ENCODE measurements around the gene RPL18A.

RPL18A gene

DNA sequence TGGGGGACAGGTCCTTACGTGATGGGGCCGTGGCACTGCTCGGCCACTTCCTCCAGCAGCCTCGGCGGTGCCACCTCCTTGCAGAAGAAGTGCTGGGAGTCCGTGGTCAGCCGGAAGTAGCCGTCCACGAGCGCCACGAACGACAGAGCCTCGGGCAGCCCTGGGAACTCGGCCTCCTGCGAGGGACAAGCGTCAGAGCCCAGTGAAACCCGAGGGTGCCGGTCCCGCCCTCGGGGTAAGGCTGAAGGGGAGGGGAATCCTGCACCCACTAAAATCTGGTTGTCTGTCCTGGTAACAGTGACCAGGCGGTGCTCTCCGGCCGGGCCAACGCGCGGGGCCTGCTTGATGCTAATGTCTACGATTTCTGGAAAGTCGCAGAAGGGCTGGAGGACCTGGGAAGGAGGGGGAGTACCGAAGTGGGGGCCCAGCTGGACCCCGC is 18.3 kb upstream of the RPL18A start:
- H3K36me3 ChIP-seq (ENCODE audit: control insufficient read depth in 5 of 5, insufficient read depth in 5 of 5, low read length in 5 of 5) = peaks cover 0 to 28% (median 0%) of the 10 kb centered on the region in 5 donors
- peak overlapping the region in 1 of 5 donors; percentile 4 for H3K4me3 ChIP-seq (ENCODE audit: low read depth in 1 of 5, low read length in 5 of 5)
- peak overlapping the region in 1 of 5 donors; percentile 35 for H3K9ac ChIP-seq (ENCODE audit: low read length in 5 of 5)
- H3K27ac ChIP-seq (ENCODE audit: low read depth, low read length) = no peak overlapping the region
- H3K9me3 ChIP-seq (ENCODE audit: control insufficient read depth in 5 of 5, low read length in 5 of 5) = no peaks in the 10 kb centered on the region
- peaks cover 4 to 22% (median 6%) of the 10 kb centered on the region in 5 donors for H3K27me3 ChIP-seq (ENCODE audit: control insufficient read depth in 5 of 5, insufficient read depth in 4 of 5, low read length in 5 of 5)
- peaks cover 0 to 16% (median 9%) of the 10 kb centered on the region in 5 donors for H3K4me1 ChIP-seq (ENCODE audit: control insufficient read depth in 5 of 5, insufficient read depth in 5 of 5, low read length in 5 of 5)

DNA sequence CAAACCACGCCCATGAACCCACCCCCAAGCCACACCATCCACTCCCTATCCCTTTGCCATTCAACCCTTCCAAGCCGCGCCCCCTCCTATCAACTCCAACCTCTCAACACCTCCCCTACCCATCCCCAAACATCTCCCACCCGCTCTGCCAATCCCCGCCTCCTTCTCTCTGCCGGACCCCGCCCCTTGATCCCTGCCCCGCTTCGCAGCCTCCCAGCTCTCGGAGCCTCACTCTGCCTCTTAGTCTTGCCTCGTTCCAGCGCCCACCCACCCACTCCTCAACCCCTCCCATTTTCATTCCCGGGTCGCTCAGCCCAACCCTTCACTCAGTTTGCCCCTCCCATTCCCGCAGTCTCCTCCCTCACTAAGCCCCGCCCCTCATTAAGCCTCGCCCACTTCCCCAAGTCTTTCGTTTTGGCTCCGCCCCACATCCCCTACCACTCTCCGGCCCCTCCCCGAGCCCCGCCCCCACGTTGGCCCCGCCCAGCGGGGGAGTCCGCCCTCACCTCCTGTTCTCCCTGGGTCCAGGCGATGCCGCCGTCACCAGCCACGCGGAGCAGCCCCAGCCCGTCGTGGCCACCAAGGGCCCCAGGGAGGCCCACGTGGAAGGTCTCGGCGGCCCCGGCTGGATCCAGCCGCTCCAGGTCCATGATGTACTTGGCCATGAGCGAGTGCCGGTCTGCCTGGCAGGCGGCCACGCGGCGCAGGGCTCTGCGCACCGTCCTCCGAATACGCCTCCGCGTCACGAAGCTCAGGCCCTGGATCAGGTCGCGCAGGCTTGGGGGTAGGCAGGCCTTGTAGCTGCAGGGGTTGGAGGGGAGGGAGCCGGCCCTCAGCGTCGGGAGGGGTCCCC is 17.7 kb upstream of the RPL18A start:
- Histone ChIP-seq H3K36me3 (ENCODE audit: control insufficient read depth in 5 of 5, insufficient read depth in 5 of 5, low read length in 5 of 5) (peaks cover 0 to 28% (median 0%) of the 10 kb centered on the region in 5 donors), H3K9me3 (ENCODE audit: control insufficient read depth in 5 of 5, low read length in 5 of 5) (no peaks in the 10 kb centered on the region), H3K27me3 (ENCODE audit: control insufficient read depth in 5 of 5, insufficient read depth in 4 of 5, low read length in 5 of 5) (peaks cover 4 to 22% (median 6%) of the 10 kb centered on the region in 5 donors), H3K27ac (ENCODE audit: low read depth, low read length) (no peak overlapping the region), H3K4me3 (ENCODE audit: low read depth in 1 of 5, low read length in 5 of 5) (peak overlapping the region in 3 of 5 donors; percentile 4 to 35 (median 17)), H3K4me1 (ENCODE audit: control insufficient read depth in 5 of 5, insufficient read depth in 5 of 5, low read length in 5 of 5) (peaks cover 0 to 16% (median 9%) of the 10 kb centered on the region in 5 donors), H3K9ac (ENCODE audit: low read length in 5 of 5) (peak overlapping the region in 1 of 5 donors; percentile 35)

DNA sequence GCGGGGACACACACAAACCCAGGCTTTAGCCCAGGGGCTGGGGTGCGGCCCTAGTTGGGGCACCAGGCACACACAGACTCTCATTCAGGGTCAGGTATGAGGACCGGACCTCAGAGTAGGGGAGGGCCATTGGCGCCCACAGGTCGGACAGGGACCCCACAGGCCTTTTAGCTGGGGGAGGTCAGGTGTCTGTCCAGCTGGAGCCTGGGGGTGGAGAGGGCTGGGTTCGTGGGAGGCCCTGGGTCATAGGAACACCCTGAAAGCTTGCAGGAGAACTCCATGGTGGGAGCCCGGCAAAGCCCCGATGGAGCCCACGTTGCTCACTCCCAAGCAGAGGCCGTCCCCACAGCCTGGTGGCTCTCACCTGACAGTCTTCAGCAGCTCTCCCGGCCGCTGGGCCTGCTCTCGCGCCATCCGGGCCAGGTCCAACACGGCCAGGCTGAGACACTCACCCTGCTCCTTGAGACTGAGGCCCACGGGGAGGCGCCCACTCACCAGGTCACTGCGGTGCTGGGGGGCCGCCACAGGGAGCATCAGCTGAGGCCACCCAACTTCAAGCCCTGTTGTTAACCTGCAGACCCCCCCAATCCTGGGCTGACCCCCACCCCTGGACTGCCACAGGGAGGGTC is 16.9 kb upstream of the RPL18A start:
- no peak overlapping the region for H3K9ac ChIP-seq (ENCODE audit: low read length in 5 of 5)
- H3K27me3 ChIP-seq (ENCODE audit: control insufficient read depth in 5 of 5, insufficient read depth in 4 of 5, low read length in 5 of 5) = peaks cover 4 to 22% (median 6%) of the 10 kb centered on the region in 5 donors
- H3K4me1 ChIP-seq (ENCODE audit: control insufficient read depth in 5 of 5, insufficient read depth in 5 of 5, low read length in 5 of 5) = peaks cover 0 to 18% (median 9%) of the 10 kb centered on the region in 5 donors
- H3K9me3 ChIP-seq (ENCODE audit: control insufficient read depth in 5 of 5, low read length in 5 of 5) = no peaks in the 10 kb centered on the region
- H3K27ac ChIP-seq (ENCODE audit: low read depth, low read length) = no peak overlapping the region
- H3K36me3 ChIP-seq (ENCODE audit: control insufficient read depth in 5 of 5, insufficient read depth in 5 of 5, low read length in 5 of 5) = peaks cover 0 to 26% (median 0%) of the 10 kb centered on the region in 5 donors
- H3K4me3 ChIP-seq (ENCODE audit: low read depth in 1 of 5, low read length in 5 of 5) = peak overlapping the region in 2 of 5 donors; percentile 17 to 35

DNA sequence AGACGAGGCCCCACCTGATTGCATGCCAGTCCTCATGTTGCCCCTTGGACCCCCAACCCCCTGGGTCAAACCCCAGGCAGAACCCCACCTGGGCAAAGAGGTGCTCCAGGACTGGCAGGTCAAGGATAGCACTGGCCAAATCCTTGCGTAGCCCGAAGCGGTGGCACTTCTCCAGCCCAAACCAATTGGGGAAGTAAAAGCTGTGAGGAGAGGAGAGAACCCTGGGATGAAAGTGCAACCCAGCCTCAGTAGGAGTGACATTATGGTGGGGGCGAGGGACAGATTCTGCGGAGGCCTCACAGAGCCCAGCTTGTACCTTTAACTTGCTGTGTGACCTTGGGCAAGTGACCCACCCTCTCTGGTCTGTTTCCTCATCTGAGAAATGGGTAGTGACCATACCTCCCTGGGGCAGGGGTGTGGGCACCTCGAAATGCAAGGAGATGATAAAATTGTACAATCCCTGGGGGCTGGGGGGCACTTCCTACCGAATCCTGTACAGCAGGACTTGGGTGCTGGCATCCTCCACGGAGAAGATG is 16.4 kb upstream of the RPL18A start:
- peaks cover 0 to 20% (median 0%) of the 10 kb centered on the region in 5 donors for H3K36me3 ChIP-seq (ENCODE audit: control insufficient read depth in 5 of 5, insufficient read depth in 5 of 5, low read length in 5 of 5)
- H3K27me3 ChIP-seq (ENCODE audit: control insufficient read depth in 5 of 5, insufficient read depth in 4 of 5, low read length in 5 of 5) = peaks cover 4 to 21% (median 8%) of the 10 kb centered on the region in 5 donors
- H3K9ac ChIP-seq (ENCODE audit: low read length in 5 of 5) = no peak overlapping the region
- H3K4me3 ChIP-seq (ENCODE audit: low read depth in 1 of 5, low read length in 5 of 5) = no peak overlapping the region
- no peaks in the 10 kb centered on the region for H3K9me3 ChIP-seq (ENCODE audit: control insufficient read depth in 5 of 5, low read length in 5 of 5)
- H3K4me1 ChIP-seq (ENCODE audit: control insufficient read depth in 5 of 5, insufficient read depth in 5 of 5, low read length in 5 of 5) = peaks cover 0 to 24% (median 12%) of the 10 kb centered on the region in 5 donors
- H3K27ac ChIP-seq (ENCODE audit: low read depth, low read length) = no peak overlapping the region

DNA sequence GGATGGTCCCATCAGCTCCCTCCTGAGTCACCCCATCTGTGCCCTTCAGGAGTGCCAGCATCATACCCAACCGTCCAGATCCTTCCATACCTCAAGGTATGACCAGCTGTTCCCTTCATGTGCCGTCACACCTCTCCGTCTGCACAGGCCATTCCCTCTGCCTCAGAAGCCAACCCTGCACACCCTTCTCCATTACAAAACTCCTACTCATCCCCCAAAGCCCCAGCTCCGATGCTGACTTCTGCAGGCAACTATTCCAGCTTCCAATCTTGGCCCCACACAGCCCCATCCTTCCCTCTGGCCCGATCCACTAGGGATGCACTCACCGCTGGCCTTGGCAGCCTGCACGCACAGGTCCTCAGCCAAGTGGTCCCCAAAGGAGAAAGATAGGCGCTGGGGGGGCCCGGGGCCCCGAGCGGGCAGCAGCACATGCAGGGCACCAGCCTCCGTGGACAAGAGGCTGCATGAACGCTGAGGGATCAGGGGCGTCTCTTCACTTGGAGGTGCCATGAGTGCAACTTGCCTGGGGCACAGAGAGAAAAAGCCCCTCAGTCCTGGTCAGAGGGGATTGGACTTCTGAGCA is 15.7 kb upstream of the RPL18A start:
- Histone ChIP-seq H3K9ac (ENCODE audit: low read length in 5 of 5) (no peak overlapping the region), H3K4me1 (ENCODE audit: control insufficient read depth in 5 of 5, insufficient read depth in 5 of 5, low read length in 5 of 5) (peaks cover 0 to 25% (median 14%) of the 10 kb centered on the region in 5 donors), H3K27me3 (ENCODE audit: control insufficient read depth in 5 of 5, insufficient read depth in 4 of 5, low read length in 5 of 5) (peaks cover 4 to 21% (median 8%) of the 10 kb centered on the region in 5 donors), H3K4me3 (ENCODE audit: low read depth in 1 of 5, low read length in 5 of 5) (no peak overlapping the region), H3K27ac (ENCODE audit: low read depth, low read length) (no peak overlapping the region), H3K9me3 (ENCODE audit: control insufficient read depth in 5 of 5, low read length in 5 of 5) (no peaks in the 10 kb centered on the region), H3K36me3 (ENCODE audit: control insufficient read depth in 5 of 5, insufficient read depth in 5 of 5, low read length in 5 of 5) (peaks cover 0 to 18% (median 0%) of the 10 kb centered on the region in 5 donors)

DNA sequence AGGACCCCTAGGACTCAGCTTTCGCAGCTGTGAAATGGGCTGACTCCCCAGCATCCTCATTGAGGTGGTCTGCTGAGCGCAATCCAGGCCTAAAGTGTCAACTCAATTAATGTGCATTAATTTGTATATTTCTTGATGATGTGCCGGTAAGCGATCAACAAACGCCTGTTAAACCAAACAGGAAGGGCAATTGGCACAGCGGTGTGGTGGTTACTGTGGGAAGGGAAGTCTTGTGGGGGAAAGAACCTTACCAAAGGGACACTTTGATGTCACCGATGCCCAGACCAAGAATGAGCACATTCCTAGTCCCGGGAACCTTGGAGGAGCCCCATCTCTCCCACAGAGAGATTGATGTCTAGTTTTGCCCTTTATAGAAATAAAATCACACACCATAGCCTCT is 13.6 kb upstream of the RPL18A start:
- no peak overlapping the region for H3K4me3 ChIP-seq (ENCODE audit: low read depth in 1 of 5, low read length in 5 of 5)

DNA sequence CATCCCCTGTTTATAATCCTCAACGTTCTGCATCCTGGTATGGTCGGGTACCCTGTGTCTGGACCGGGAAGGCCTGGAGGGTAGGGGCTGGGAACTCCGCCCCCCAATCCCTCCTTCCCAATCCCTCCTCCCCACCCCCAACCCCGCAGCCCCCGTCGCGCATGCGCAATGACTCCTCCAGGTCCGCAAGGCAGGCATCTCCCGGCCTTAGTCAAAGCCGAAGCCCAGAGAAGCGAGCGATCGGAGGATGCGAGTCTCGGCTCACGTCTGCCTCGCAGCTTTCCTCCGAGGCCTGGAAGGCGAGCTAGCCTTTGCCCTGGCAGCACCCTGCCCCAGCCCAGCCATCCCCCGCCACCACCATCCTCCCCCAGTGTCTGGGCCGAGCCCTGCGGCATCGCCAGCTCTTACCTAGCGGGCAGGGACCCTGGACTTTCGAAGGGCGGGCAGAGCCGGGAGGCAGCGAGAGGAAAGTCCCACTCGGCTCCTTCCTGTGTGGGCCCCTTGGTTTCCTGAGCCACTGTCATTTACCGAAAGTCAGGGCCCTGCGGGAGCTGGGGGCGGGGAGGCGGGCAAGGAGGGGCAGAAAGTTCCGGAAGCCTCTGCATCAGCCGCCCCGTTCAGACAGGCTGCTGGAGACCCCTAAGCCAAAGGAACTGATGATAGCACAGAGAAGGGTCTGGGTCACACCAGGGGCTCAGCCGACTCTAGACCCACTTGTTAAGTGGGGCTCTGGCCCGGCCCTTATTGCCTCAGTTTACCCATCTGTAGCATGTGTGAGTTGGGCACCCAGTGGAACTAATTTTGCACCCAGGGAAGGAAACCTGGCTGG is 12.0 kb upstream of the RPL18A start, which contains the start of gene JAK3:
Gene JAK3, minus strand, starts transcription at position 445 of the 829 bp plus-strand sequence. CDS start 3,565 bp downstream, outside the sequence.
- Histone ChIP-seq H3K27ac (ENCODE audit: low read depth, low read length) (peak within 1 kb of the TSS; percentile 54), H3K9ac (ENCODE audit: low read length in 5 of 5) (peak within 1 kb of the TSS in 3 of 5 donors; percentile 39 to 54 (median 47)), H3K9me3 (ENCODE audit: control insufficient read depth in 5 of 5, low read length in 5 of 5) (no peaks in the 10 kb centered on the region), H3K36me3 (ENCODE audit: control insufficient read depth in 5 of 5, insufficient read depth in 5 of 5, low read length in 5 of 5) (no peaks in the 10 kb centered on the region), H3K4me3 (ENCODE audit: low read depth in 1 of 5, low read length in 5 of 5) (peak within 1 kb of the TSS in 3 of 5 donors; percentile 36 to 61 (median 53)), H3K27me3 (ENCODE audit: control insufficient read depth in 5 of 5, insufficient read depth in 4 of 5, low read length in 5 of 5) (peaks cover 0 to 11% (median 4%) of the 10 kb centered on the region in 5 donors), H3K4me1 (ENCODE audit: control insufficient read depth in 5 of 5, insufficient read depth in 5 of 5, low read length in 5 of 5) (peaks cover 0 to 23% (median 6%) of the 10 kb centered on the region in 5 donors)

More for the DNA sequence above, 13.6 kb upstream of the RPL18A start:
- H3K4me1 ChIP-seq (ENCODE audit: control insufficient read depth in 5 of 5, insufficient read depth in 5 of 5, low read length in 5 of 5) = peaks cover 0 to 35% (median 14%) of the 10 kb centered on the region in 5 donors
- peaks cover 0 to 3% (median 0%) of the 10 kb centered on the region in 5 donors for H3K36me3 ChIP-seq (ENCODE audit: control insufficient read depth in 5 of 5, insufficient read depth in 5 of 5, low read length in 5 of 5)
- H3K9ac ChIP-seq (ENCODE audit: low read length in 5 of 5) = no peak overlapping the region
- peaks cover 3 to 18% (median 8%) of the 10 kb centered on the region in 5 donors for H3K27me3 ChIP-seq (ENCODE audit: control insufficient read depth in 5 of 5, insufficient read depth in 4 of 5, low read length in 5 of 5)
- no peak overlapping the region for H3K27ac ChIP-seq (ENCODE audit: low read depth, low read length)
- no peaks in the 10 kb centered on the region for H3K9me3 ChIP-seq (ENCODE audit: control insufficient read depth in 5 of 5, low read length in 5 of 5)

DNA sequence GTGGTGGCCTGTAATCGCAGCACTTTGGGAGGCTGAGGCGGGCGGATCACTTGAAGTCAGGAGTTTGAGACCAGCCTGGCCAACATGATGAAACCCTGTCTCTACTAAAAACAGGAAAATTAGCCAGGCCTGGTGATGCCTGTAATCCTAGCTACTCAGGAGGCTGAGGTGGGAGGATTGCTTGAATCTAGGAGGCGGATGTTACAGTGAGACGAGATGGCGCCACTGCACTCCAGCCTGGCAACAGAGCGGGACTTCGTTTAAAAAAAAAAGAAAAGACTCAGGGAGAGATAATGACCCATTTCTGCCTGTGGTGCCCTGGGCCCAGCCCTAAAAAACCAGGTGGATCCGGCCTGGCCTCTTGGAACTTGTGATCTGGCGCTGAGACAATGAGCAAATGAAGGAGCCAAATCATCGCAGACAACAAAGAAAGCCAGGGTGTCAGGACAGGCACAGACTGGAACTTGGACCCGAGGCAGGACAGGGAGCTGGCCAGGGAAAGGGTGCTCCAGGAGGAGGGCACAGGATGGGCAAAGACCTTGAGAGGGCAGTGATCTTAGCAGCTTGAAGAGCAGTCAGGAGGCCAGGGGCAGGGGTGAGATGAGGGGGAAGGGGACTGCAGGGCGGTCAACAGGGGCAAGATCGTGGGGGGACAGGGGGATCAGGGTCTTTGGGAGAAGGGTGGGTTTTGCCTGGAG is 11.0 kb upstream of the RPL18A start:
- Histone ChIP-seq H3K36me3 (ENCODE audit: control insufficient read depth in 5 of 5, insufficient read depth in 5 of 5, low read length in 5 of 5) (no peaks in the 10 kb centered on the region), H3K27ac (ENCODE audit: low read depth, low read length) (peak overlapping the region; percentile 54), H3K9me3 (ENCODE audit: control insufficient read depth in 5 of 5, low read length in 5 of 5) (no peaks in the 10 kb centered on the region), H3K27me3 (ENCODE audit: control insufficient read depth in 5 of 5, insufficient read depth in 4 of 5, low read length in 5 of 5) (peaks cover 0 to 4% (median 3%) of the 10 kb centered on the region in 5 donors), H3K4me1 (ENCODE audit: control insufficient read depth in 5 of 5, insufficient read depth in 5 of 5, low read length in 5 of 5) (peaks cover 0 to 19% (median 6%) of the 10 kb centered on the region in 5 donors), H3K4me3 (ENCODE audit: low read depth in 1 of 5, low read length in 5 of 5) (no peak overlapping the region), H3K9ac (ENCODE audit: low read length in 5 of 5) (peak overlapping the region in 1 of 5 donors; percentile 39)
